Suppressor macrophage treated with lipopolysaccharide for 4 hours (primary cell): Measurements from ENCODE around the gene SH2D3C.

Source experiments
- DNase-seq: peaks from one replicate; pipeline ENCODE4 v3.0.0-alpha.2; 2020

Gene SH2D3C

DNA sequence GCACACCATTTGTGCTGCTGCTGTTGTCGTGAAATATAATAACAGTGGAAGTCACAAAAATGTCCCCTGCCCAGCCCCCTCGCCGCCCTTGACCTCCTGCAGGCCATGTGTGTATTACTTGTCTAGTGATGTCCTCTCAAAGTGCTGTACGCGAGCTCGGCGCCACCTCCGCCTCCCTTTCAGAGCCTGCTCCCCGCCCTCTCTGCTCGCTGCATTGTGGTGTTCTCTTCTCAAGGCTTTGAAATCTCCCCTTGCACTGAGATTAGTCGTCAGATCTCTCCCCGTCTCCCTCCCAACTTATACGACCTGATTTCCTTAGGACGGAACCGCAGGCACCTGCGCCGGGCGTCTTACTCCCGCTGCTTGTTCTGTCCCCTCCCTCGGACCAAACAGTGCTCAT, 86.4 kb downstream of the SH2D3C start:
- DNase-seq: no peak

DNA sequence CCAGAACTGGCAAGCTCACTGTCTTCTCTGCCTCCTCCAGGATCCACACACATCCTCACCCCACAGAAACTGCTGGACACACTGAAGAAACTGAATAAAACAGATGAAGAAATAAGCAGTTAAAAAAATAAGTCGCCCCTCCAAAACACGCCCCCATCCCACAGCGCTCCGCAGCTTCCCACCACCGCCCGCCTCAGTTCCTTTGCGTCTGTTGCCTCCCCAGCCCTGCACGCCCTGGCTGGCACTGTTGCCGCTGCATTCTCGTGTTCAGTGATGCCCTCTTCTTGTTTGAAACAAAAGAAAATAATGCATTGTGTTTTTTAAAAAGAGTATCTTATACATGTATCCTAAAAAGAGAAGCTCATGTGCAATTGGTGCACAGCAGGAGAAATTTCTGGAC, 87.7 kb downstream of the SH2D3C start:
- no peak for DNase-seq

DNA sequence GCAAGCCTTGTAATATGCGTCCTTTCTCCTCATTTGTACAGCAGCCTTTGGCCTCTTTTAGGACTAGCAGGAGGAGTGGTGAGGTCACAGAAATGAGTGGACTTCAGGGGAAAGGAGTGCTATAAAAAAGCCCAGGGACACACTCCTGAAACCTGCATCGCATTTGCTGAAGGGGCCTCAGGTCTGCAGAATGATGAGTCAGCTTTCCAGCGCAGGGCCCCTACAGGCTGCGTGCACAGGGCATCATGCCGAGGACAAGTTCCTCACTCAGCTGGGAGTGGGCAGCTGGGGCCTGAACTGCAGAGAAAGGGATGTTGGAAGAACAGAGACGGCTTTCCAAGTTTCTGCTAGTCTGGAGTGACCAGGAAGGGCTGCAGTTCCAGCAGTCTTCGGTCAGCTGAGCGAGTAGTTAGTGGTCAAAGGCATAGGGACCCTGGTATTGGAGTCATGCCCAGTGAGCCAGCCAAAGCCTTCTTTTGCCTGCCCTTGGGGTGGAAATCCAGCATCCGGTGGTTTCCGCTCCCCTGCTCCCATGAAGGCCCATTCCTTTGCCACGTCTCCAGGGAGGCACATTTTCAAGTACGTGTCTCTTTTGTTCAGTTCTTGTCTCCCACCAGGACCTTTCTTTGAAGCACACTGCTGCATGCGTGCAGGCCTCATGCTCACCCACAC, 89.0 kb downstream of the SH2D3C start:
- no peak for DNase-seq
